Bone marrow (tissue), 2 donors: ENCODE data around the gene GDAP1L1.
"Not testable (repeated sequence)": the region's sequence is repeated elsewhere in the genome, so short reads cannot be mapped to it uniquely, and the experiment has no call there.

ENCODE experiments used
- DNase-seq, 2 donors: peaks; one replicate each; lab custom pipeline; 2025; lab: John Stamatoyannopoulos, UW

GDAP1L1 gene

GRCh38 chr20:44219791-44220190, 27.3 kb upstream of the GDAP1L1 start:
- no peak for DNase-seq

- no peak for DNase-seq
These were observed 25.6 kb upstream of the GDAP1L1 start for GRCh38 chr20:44221368-44221954.

GRCh38 chr20:44222027-44222426, 25.1 kb upstream of the GDAP1L1 start:
- no peak for DNase-seq

DNA sequence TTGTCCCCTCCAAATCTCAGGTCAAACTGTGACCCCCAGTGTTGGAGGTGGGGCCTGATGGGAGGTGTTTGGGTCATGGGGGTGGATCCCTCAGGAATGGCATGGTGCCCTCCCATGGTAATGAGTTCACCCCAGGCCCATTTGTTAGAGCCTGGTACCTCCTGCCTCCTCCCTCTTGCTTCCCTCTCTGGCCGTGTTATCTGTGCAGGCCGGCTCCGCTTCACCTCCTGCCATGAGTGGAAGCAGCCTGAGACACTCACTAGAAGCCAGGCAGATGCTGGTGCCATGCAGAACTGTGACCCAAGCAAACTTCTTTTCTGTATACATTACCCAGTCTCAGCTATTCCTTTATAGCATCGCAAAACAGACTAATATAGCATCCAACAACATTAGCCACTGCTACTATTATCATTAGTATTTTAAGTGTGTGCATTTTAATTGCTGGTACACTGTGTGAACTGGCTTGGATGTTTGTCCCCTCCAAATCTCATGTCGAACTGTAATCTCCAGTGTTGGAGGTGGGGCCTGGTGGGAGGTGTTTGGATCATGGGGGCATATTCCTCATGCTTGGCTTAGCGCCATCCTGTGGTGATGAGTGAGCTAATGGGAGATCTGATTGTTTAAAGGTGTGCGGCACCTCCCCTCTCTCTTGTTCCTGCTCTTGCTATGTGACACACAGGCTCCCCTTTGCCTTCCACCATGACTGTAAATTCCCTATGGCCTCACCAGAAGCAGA, 24.3 kb upstream of the GDAP1L1 start:
- DNase-seq: no peak

- no peak for DNase-seq
These were observed 23.4 kb upstream of the GDAP1L1 start for GRCh38 chr20:44223721-44224120.

DNA sequence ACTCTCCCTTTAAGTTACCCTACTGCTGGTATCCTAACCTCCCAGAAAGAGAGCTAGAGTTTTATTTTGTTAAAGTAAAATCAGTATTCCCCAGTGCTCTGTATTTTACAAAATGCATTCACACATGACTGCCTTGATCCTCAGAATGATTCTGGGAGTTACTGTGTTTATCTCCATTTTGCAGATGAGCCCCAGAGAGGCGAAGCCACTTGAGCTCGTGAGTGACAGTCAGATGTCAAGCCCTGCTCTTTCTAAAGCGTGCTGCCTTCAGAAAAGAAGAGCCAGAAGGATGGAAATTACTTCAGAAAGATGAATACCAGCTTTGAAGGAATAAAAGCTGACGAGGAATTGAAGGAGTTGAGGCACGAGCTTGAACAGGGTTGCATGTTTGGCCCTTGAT, 22.5 kb upstream of the GDAP1L1 start:
- DNase-seq: no peak

- no peak for DNase-seq
These were observed 18.4 kb upstream of the GDAP1L1 start for GRCh38 chr20:44228465-44229258.

DNA sequence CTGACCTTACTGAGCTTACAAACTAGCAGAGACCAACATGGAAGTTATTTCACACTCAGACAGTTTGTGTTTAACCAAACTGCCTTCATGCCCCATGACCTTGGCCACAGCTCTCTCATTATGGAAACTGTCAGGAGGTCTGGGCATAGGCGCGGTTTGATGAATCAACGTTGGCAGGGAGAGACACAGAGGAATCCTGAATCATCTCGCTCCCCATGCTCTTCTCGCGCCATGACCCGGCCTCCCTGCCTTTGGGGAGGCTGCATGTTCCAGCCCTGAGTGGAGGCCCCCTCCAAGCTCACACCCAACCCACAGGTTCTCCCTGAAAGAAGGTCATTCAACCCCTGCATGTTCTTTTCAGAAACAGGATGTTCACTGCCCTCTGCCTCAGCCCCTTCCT, 15.9 kb upstream of the GDAP1L1 start:
- no peak for DNase-seq

- no peak for DNase-seq
These were observed 15.2 kb upstream of the GDAP1L1 start for GRCh38 chr20:44231713-44232468.

DNA sequence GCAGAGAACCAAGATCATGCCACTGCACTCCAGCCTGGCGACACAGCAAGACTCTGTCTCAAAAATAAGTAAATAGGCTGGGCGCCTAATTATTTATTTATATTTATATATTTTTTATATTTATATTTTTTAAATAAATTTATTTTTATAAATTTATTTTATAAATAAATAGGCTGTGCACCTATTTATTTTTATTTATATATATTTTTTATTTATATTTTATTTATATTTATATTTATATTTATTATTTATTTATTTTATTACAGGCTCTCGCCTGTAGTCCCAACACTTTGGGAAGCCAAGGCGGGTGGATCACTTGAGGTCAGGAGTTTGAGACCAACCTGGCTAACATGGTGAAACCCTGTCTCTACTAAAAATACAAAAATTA, 14.6 kb upstream of the GDAP1L1 start:
- DNase-seq: not testable (repeated sequence)

- DNase-seq: no peak
These were observed 13.6 kb upstream of the GDAP1L1 start for GRCh38 chr20:44233436-44234016.

DNA sequence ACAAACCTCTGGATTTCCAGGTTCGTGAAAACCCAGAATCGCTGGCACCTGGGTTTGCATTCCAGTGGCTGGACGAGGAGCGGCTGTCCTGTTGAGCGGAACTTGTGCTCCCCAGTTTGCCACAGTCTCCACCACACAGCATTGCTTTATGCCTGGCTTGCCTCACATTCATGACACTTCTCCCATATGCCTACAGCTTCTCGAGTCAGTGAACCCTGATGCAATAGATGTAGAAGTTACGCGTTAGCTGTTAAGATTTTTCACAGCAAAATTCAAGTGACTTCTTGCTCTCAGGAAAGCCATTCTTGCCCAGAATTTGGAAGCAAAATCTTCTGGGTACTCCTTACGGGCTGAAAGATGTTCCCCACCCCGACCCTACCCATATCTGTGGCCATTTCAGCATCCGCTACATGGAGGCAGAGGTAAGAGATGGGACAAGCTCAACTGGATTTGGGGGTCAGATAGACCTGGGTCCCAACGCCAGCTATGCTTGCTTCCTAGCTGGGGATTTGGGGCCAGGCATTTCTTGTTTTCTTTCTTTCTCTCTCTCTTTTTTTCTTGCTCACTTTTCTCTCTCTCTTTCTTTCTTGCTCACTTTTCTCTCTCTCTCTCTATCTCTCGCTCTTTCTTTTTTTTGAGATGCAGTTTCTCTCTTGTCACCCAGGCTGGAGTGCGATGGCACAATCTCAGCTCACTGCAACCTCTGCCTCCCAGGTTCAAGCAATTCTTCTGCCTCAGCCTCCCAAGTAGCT, 12.4 kb upstream of the GDAP1L1 start:
- DNase-seq: no peak

DNA sequence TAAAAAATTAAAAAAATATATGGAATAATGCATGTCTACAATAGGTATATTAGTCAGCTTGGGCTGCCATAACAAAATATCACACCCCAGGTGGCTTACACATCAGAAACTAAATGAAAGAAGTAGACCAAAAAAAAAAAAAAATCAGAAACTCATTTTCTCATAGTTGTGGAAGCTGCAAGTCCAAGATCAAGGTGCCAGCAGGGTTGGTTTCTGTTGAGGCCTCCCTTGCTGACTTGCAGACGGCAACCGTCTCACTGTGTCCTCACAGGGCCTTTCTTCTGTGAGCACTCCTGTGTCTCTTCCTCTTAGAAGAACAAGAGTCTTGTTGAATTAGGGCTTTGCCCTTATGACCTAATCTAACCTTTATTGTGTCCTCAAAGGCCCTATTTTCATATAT, 11.4 kb upstream of the GDAP1L1 start:
- no peak for DNase-seq

GRCh38 chr20:44236840-44237239, 10.3 kb upstream of the GDAP1L1 start:
- DNase-seq: not testable (repeated sequence)

DNA sequence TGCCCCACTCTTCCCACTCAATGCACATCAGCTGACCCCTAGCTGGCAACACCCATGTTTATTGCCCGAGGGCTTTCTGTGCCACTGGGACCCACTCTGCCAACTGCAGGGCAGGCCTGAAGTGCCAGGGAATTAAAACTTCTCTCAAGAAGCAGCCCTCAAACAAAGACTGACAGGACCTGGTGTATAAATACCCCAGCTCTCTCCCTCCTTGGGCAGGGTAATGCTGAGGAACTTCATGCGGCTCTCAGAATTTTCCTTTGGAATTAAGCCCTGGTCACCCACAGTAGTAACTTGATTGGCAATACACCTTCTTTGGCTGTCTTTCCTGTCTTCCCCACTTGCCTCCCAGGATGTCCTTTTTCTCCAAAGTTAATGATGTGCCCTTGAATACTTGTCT, 5.3 kb upstream of the GDAP1L1 start:
- DNase-seq: no peak

GRCh38 chr20:44245977-44246376, 1.1 kb upstream of the GDAP1L1 start:
- DNase-seq: no peak

DNA sequence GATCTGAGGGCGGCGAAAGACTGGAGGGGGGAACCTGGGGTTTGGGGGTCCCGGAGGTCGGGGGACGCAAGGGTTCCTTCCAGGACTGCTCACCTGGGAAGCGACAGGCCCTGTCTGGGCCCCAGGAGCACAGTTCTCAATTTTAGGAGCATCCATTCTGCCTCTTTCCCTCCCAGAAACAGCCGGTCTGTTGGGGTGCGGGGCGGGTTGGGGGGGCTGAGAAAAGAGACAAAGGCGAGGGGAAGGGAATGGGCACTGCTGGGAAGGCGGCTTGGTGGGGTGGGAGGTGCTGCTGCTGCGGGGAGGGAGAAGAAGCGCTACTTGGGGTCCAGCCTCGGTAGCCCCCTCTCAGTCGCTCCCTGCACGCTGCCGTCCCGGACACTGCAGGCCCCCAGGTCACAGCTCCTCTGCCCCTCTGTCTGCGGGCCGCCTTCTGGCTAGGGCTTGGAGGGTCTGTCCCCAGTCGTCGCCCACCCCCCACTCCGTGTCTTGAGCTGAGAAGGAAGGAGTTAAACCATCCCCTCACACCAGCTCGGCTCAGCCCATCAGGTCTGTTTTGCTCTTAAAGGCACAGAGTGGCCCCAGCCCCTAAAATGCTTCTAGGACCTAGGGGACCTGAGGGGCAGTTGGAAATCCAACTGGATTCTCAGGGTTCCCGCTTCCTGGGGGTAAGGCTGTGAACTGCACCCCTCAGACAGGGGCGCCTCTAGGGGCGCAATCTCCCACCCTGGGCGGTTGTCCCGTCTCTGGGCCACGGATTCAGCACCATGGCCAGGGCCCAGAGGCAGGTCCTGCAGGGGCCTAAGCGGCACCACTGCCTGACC, 690 bp downstream of the GDAP1L1 start:
- no peak for DNase-seq

GRCh38 chr20:44248410-44248759, 1.3 kb downstream of the GDAP1L1 start:
- no peak for DNase-seq

DNA sequence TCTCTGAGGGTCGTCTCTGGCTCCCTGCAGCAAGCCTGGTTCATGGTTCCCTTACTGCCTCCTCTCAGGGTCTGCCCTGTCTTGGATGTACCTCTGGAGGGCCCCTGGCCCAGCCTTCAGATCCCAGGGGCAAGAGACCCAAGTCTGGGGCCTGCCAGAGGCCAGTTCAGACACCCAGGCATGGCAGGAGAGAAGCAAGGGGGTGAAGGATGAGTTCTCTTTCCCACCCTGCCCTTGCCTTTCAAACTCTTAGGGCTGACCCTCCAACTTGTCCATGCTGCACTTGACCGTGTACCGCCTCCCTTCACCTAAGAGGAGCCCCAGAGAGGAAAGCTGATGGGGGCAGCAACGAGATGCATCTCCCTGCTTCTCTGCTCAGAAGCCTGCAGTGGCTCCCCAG, 4.2 kb downstream of the GDAP1L1 start:
- no peak for DNase-seq

DNA sequence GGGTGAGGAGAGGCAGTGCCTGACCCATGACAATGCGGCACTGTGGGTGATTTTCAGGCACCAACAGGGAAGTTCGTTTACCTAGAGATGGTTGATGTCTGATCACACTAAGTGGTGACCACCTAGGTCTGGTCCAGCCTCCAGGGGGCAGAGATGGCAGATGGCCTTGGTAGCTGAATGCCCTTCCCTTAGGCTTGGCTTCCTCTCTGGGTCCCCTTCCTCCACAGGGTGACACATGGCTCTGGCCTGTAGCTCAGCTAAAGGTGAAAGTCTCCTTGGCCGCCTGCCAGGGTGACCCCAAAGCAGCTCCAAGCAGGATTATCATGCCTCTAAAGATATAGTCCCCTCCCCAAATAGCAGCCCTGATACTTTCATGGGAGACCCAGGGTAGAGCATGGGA, 6.4 kb downstream of the GDAP1L1 start:
- DNase-seq: no peak

- no peak for DNase-seq
These were observed 7.0 kb downstream of the GDAP1L1 start for GRCh38 chr20:44254073-44254472.
